Endothelial cell of umbilical vein (primary cell): ENCODE measurements around the gene DAD1. TPM values are rescaled to one million over a fixed set of nuclear protein-coding genes. Genes with fewer than 3 reads are reported as not detected.

Experiments
- BruUV-seq: library from RNA; stranded (reverse); fragments of 400-500 nt; replicated peaks from 2 replicates; lab custom pipeline; 2021; lab: Mats Ljungman, UMichigan
- CTCF ChIA-PET: fragments of 300-600, 350-600 bp; sonication (Branson Sonifier 250); formaldehyde crosslinking; loops from one replicate; lab custom pipeline; 2021; ENCODE audit warnings: antibody characterized with exemption, inconsistent platforms; lab: Charles Lee
- POLR2A ChIA-PET: fragments of 300-600, 350-600 bp; sonication (Branson Sonifier 250); formaldehyde crosslinking; loops from one replicate; lab custom pipeline; 2021; ENCODE audit warnings: antibody characterized with exemption, inconsistent platforms; lab: Charles Lee
- DNase-seq: peaks from one replicate; pipeline ENCODE4 v3.0.0-alpha.2; 2011; ENCODE audit warnings: low read depth, low spot score
- FAIRE-seq: peaks from 2 replicates; lab custom pipeline; 2011; peaks lifted over from hg19 to GRCh38; lab: Jason Lieb, UNC
- H2AFZ ChIP-seq: 2 replicates; pipeline ENCODE4 v1.6.0; 2012; ENCODE audit warnings: low read depth, low read length, control low read depth, inconsistent platforms
- H3K27ac ChIP-seq: 2 replicates; pipeline ENCODE4 v1.5.1; 2011; ENCODE audit warnings: low read depth, mild to moderate bottlenecking, control low read depth, low read length, moderate library complexity; ENCODE audit not compliant: insufficient read depth
- H3K27me3 ChIP-seq, 2 experiments: 2 replicates each; pipeline versions ENCODE4 v1.6.0 to v1.6.1; 2011; ENCODE audit warnings: low read length in 2 of 2, mixed read lengths in 1 of 2; ENCODE audit not compliant: control insufficient read depth in 2 of 2, insufficient read depth in 2 of 2
- H3K36me3 ChIP-seq, 2 experiments: 2 replicates in 1 of 2; 3 replicates in 1 of 2; pipeline ENCODE4 v1.5.1; 2011; ENCODE audit warnings: low read length in 2 of 2, mild to moderate bottlenecking in 1 of 2, moderate library complexity in 1 of 2; ENCODE audit not compliant: control insufficient read depth in 2 of 2, insufficient read depth in 2 of 2; ENCODE audit errors: extremely low read depth in 1 of 2
- H3K4me1 ChIP-seq: 3 replicates; pipeline ENCODE4 v1.5.1; 2011; ENCODE audit warnings: mild to moderate bottlenecking, low read length; ENCODE audit not compliant: control insufficient read depth, insufficient read depth; ENCODE audit errors: extremely low read depth
- H3K4me2 ChIP-seq: 2 replicates; pipeline ENCODE4 v1.6.1; 2011; ENCODE audit warnings: low read length, control low read depth, mixed read lengths; ENCODE audit not compliant: insufficient read depth
- H3K4me3 ChIP-seq, 3 experiments: fragments of 200-600 bp in 1 of 3; sonication (generic), shearing (Covaris generic) in 1 of 3; replicated peaks in 1 of 3; 2 replicates each; pipeline ENCODE4 v1.5.1; 2011 to 2016; ENCODE audit warnings: control low read depth in 3 of 3, low read length in 3 of 3, mild to moderate bottlenecking in 2 of 3, inconsistent platforms in 1 of 3, low read depth in 1 of 3, moderate library complexity in 1 of 3; ENCODE audit not compliant: insufficient read depth in 1 of 3
- H3K79me2 ChIP-seq: 2 replicates; pipeline ENCODE4 v1.6.0; 2012; ENCODE audit warnings: low read length, inconsistent platforms; ENCODE audit not compliant: control insufficient read depth, insufficient read depth
- H3K9ac ChIP-seq: replicated peaks from 2 replicates; pipeline ENCODE3; 2011; ENCODE audit warnings: low read length, control low read depth; ENCODE audit not compliant: insufficient read depth; ENCODE audit errors: extremely low read depth
- H3K9me1 ChIP-seq: replicated peaks from 3 replicates; pipeline ENCODE4 v1.6.0; 2011; ENCODE audit warnings: mild to moderate bottlenecking, low read length; ENCODE audit not compliant: control insufficient read depth, insufficient read depth; ENCODE audit errors: extremely low read depth
- H3K9me3 ChIP-seq: replicated peaks from 2 replicates; pipeline ENCODE4 v1.5.1; 2012; ENCODE audit warnings: low read length, inconsistent platforms; ENCODE audit not compliant: control insufficient read depth, insufficient read depth
- H4K20me1 ChIP-seq: replicated peaks from 2 replicates; pipeline ENCODE3; 2011; ENCODE audit warnings: mild to moderate bottlenecking, low read length; ENCODE audit not compliant: control insufficient read depth, insufficient read depth; ENCODE audit errors: extremely low read depth
- CTCF ChIP-seq, 2 donors: IDR thresholded peaks; 1 replicate in 1 of 2; 2 replicates in 1 of 2; pipeline ENCODE4 v1.5.1; 2011; ENCODE audit warnings: low read length in 2 of 2, mild to moderate bottlenecking in 2 of 2, moderate library complexity in 2 of 2, control low read depth in 1 of 2, inconsistent platforms in 1 of 2, low read depth in 1 of 2; ENCODE audit not compliant: insufficient read depth in 1 of 2; ENCODE audit errors: extremely low read depth in 1 of 2
- EZH2 ChIP-seq: IDR thresholded peaks from 2 replicates; pipeline ENCODE4 v1.6.1; 2012; ENCODE audit warnings: borderline replicate concordance, low read depth, mild to moderate bottlenecking, moderate library complexity, low read length, inconsistent platforms; ENCODE audit not compliant: severe bottlenecking
- FOS ChIP-seq: IDR thresholded peaks from 2 replicates; pipeline ENCODE4 v1.6.1; 2011; ENCODE audit warnings: mild to moderate bottlenecking, low read length, moderate library complexity, borderline replicate concordance; ENCODE audit not compliant: insufficient read depth
- GATA2 ChIP-seq: IDR thresholded peaks from 2 replicates; pipeline ENCODE4 v1.7.0; 2011; ENCODE audit warnings: low read depth, mild to moderate bottlenecking, moderate library complexity, mixed read lengths, low read length; ENCODE audit not compliant: insufficient read length, insufficient read depth
- JUN ChIP-seq: IDR thresholded peaks from 2 replicates; pipeline ENCODE4 v1.6.1; 2011; ENCODE audit warnings: borderline replicate concordance, low read depth; ENCODE audit not compliant: insufficient read length, insufficient read depth
- MYC ChIP-seq: IDR thresholded peaks from one replicate; pipeline ENCODE4 v1.6.1; 2011; ENCODE audit warnings: mild to moderate bottlenecking, low read depth, low read length
- POLR2A ChIP-seq: IDR thresholded peaks from 2 replicates; pipeline ENCODE4 v1.6.1; 2012; ENCODE audit warnings: low read depth, mild to moderate bottlenecking, control low read depth, low read length
- POLR2AphosphoS5 ChIP-seq: IDR thresholded peaks from 2 replicates; pipeline ENCODE4 v1.6.1; 2012; ENCODE audit warnings: low read depth, mild to moderate bottlenecking, control low read depth, low read length, moderate library complexity; ENCODE audit not compliant: insufficient read depth
- dilution Hi-C: fragments of 300-500 bp; cut with MboI; formaldehyde crosslinking; loops from one replicate; pipeline ENCODE4 v1.15.0; 2019; ENCODE audit warnings: low sequenced_read_pairs; ENCODE audit not compliant: extremely low pct_ligation_motif_present
- intact Hi-C: fragments of 100-400 bp; cut with micrococcal nuclease; formaldehyde crosslinking; loops from one replicate; pipeline ENCODE4 v1.10.0; 2022
- polyA plus RNA-seq, 4 experiments: library from polyadenylated mRNA; depleted of rRNA in 3 of 4; stranded (reverse) in 3 of 4; unstranded in 1 of 4; fragments of >200 nt; gene quantifications; 2 replicates each; pipeline versions ENCODE4 v1.2.1 to v1.2.3, GENCODE V29; 2011 to 2012; ENCODE audit warnings: missing spikeins in 1 of 4
- total RNA-seq: library from RNA; stranded (reverse); gene quantifications from 2 replicates; pipeline ENCODE4 v1.2.3, GENCODE V29; 2021
- TF ChIP-seq, protein P1 (sequence below): IDR thresholded peaks from 2 replicates; pipeline ENCODE4 v1.6.1; 2011; ENCODE audit not compliant: insufficient read depth, insufficient read length

DAD1 gene
- total and polyA plus RNA-seq, 2 donors (not counting 3 experiments of a cell fraction or from before 2014, with no cell fraction given), result 299 to 1,227 TPM

DNA sequence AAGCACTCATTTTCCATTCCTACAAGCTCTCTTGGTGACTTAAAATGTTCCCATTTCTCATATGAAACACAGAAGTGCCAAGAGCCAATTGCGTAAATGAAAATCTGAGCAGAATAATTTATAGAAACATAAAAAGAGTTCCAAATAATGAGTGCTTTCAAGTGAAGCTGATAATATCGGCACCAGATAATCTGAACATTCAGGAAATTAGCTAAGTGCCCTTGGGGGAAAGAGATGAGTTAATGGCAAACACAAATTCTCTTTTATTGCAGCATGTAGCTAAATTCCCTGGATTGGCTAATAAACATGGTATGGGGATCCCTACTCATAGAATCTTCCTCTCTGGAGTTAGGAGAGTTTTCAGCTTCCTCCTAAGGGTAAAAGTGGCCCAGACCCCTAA lies 46.7 kb downstream of the DAD1 start:
- H3K27ac ChIP-seq, result no peak overlapping the region
- no peaks in the 10 kb centered on the region for H4K20me1 ChIP-seq
- no peaks in the 10 kb centered on the region for H3K9me3 ChIP-seq
- CTCF ChIA-PET, result interaction anchor here (2.0 kb wide), 1 partner anchor 10 kb away, joined by 5 read pairs; no protein-coding TSS in a partner anchor
- TF ChIP-seq FOS (no peak), JUN (no peak), POLR2A (no peak), CTCF (IDR thresholded peaks at IDR 0.05; ENCODE audit: extremely low read depth in 1 of 2, insufficient read depth in 1 of 2, low read depth in 1 of 2, low read length in 2 of 2) (no peak), EZH2 (no peak), MYC (no peak), GATA2 (no peak), POLR2AphosphoS5 (no peak)
- TF ChIP-seq, protein P1, sequence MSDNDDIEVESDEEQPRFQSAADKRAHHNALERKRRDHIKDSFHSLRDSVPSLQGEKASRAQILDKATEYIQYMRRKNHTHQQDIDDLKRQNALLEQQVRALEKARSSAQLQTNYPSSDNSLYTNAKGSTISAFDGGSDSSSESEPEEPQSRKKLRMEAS, result no peak
- H2AFZ ChIP-seq, result no peak overlapping the region
- POLR2A ChIA-PET, result no interaction called here
- no peak overlapping the region for H3K4me2 ChIP-seq
- no peaks in the 10 kb centered on the region for H3K9me1 ChIP-seq
- FAIRE-seq (no peak), DNase-seq (no peak)
- intact Hi-C loops (no loop called here), dilution Hi-C loops (no loop called here)
- H3K79me2 ChIP-seq, result no peaks in the 10 kb centered on the region
- H3K9ac ChIP-seq, result no peak overlapping the region
- H3K27me3 ChIP-seq, result no peaks in the 10 kb centered on the region
- no peaks in the 10 kb centered on the region for H3K36me3 ChIP-seq
- BruUV-seq, result no TSS peak
- H3K4me3 ChIP-seq, result no peak overlapping the region
- peaks cover 33% of the 10 kb centered on the region for H3K4me1 ChIP-seq
